HCT116 (cell line): ENCODE data around the gene MKI67. TPM values are rescaled to one million over a fixed set of nuclear protein-coding genes. Genes with fewer than 3 reads are reported as not detected.

Experiments used
- ATAC-seq: fragments of 200-7000 bp; cut with Tn5 transposase; 2 replicates; pipeline ENCODE4 v1.9.1; 2020; ENCODE audit warnings: mild to moderate bottlenecking, moderate library complexity
- BruUV-seq: library from RNA; stranded (reverse); fragments of 400-500 nt; replicated peaks from 2 replicates; lab custom pipeline; 2021; lab: Mats Ljungman, UMichigan
- CTCF ChIA-PET: fragments of 300-600 bp; sonication (Branson Sonifier 250); formaldehyde crosslinking; loops from one replicate; lab custom pipeline; 2021; ENCODE audit warnings: antibody characterized with exemption; lab: Charles Lee
- POLR2A ChIA-PET: fragments of 300-600, 350-600 bp; sonication (Branson Sonifier 250); formaldehyde crosslinking; loops from one replicate; lab custom pipeline; 2021; ENCODE audit warnings: antibody characterized with exemption; lab: Charles Lee
- RAD21 ChIA-PET, 2 experiments: fragments of 300-600 bp; sonication (Branson Sonifier 250); formaldehyde crosslinking; loops; one replicate each; lab custom pipeline; 2023; ENCODE audit warnings: low total read pairs in 2 of 2; ENCODE audit not compliant: uncharacterized antibody in 2 of 2, unreplicated experiment in 2 of 2, low non-redundant PET in 1 of 2; lab: Charles Lee
- DNase-seq: peaks from one replicate; pipeline ENCODE4 v3.0.0-alpha.2; 2010; ENCODE audit warnings: low read depth, low spot score
- H2AFZ ChIP-seq: fragments of 200-600 bp; shearing (Covaris generic), sonication (generic); 2 replicates; pipeline ENCODE4 v1.6.1; 2017; ENCODE audit warnings: low read depth, mixed run types, mixed read lengths, antibody characterized with exemption, low read length; ENCODE audit not compliant: poor library complexity, severe bottlenecking
- H3K27ac ChIP-seq: 2 replicates; pipeline ENCODE4 v1.5.1; 2012; ENCODE audit warnings: low read depth, low read length
- H3K27me3 ChIP-seq: fragments of 200-600 bp; sonication (generic); 2 replicates; pipeline ENCODE4 v1.6.1; 2016; ENCODE audit warnings: mixed run types, low read length, mixed read lengths; ENCODE audit not compliant: insufficient read depth
- H3K36me3 ChIP-seq, 2 experiments: fragments of 200-500 bp in 1 of 2; fragments of 200-600 bp in 1 of 2; sonication (Bioruptor generic) in 1 of 2; sonication (generic) in 1 of 2; 2 replicates each; pipeline versions ENCODE4 v1.5.1 to v1.6.1; 2014 to 2016; ENCODE audit warnings: low read length in 2 of 2, inconsistent platforms in 1 of 2, mixed read lengths in 1 of 2, mixed run types in 1 of 2; ENCODE audit not compliant: insufficient read depth in 2 of 2, control insufficient read depth in 1 of 2
- H3K4me1 ChIP-seq, 2 experiments: fragments of 200-600 bp in 1 of 2; sonication (generic) in 1 of 2; 2 replicates each; pipeline versions ENCODE4 v1.5.1 to v1.6.1; 2012 to 2017; ENCODE audit warnings: low read length in 2 of 2, inconsistent platforms in 1 of 2, mild to moderate bottlenecking in 1 of 2, mixed read lengths in 1 of 2, mixed run types in 1 of 2, moderate library complexity in 1 of 2; ENCODE audit not compliant: insufficient read depth in 2 of 2, control insufficient read depth in 1 of 2
- H3K4me2 ChIP-seq: fragments of 200-600 bp; sonication (generic); 2 replicates; pipeline ENCODE4 v1.6.1; 2017; ENCODE audit warnings: mixed run types, low read length, mixed read lengths
- H3K4me3 ChIP-seq, 2 experiments: fragments of 200-600 bp in 1 of 2; sonication (generic) in 1 of 2; replicated peaks in 1 of 2; 2 replicates each; pipeline ENCODE4 v1.5.1; 2011 to 2016; ENCODE audit warnings: low read length in 2 of 2, control low read depth in 1 of 2, low read depth in 1 of 2, mild to moderate bottlenecking in 1 of 2, mixed read lengths in 1 of 2, mixed run types in 1 of 2
- H3K79me2 ChIP-seq: fragments of 200-600 bp; sonication (generic); 2 replicates; pipeline ENCODE4 v1.6.1; 2017; ENCODE audit warnings: mild to moderate bottlenecking, mixed run types, low read length, moderate library complexity, mixed read lengths; ENCODE audit not compliant: insufficient read depth
- H3K9ac ChIP-seq: fragments of 200-600 bp; sonication (generic); 2 replicates; pipeline ENCODE4 v1.6.1; 2016; ENCODE audit warnings: low read length, mixed read lengths
- H3K9me2 ChIP-seq: fragments of 200-600 bp; sonication (generic), shearing (Covaris generic); 2 replicates; pipeline ENCODE4 v1.6.1; 2017; ENCODE audit warnings: mixed run types, mild to moderate bottlenecking, moderate library complexity; ENCODE audit not compliant: insufficient read depth
- H3K9me3 ChIP-seq, 2 experiments: fragments of 200-500 bp in 1 of 2; fragments of 200-600 bp in 1 of 2; sonication (Bioruptor generic) in 1 of 2; sonication (generic) in 1 of 2; 2 replicates each; pipeline ENCODE4 v1.6.1; 2014 to 2017; ENCODE audit warnings: low read length in 2 of 2, mixed read lengths in 2 of 2, inconsistent platforms in 1 of 2, low read depth in 1 of 2, mild to moderate bottlenecking in 1 of 2, mixed run types in 1 of 2, moderate library complexity in 1 of 2; ENCODE audit not compliant: control insufficient read depth in 1 of 2, insufficient read depth in 1 of 2
- H4K20me1 ChIP-seq: fragments of 200-600 bp; sonication (generic), shearing (Covaris generic); 2 replicates; pipeline ENCODE4 v1.6.1; 2017; ENCODE audit warnings: mixed run types, mild to moderate bottlenecking, moderate library complexity; ENCODE audit not compliant: insufficient read depth
- ATF3 ChIP-seq: IDR thresholded peaks from 2 replicates; pipeline ENCODE4 v1.6.1; 2012
- CBX3 ChIP-seq: IDR thresholded peaks from 2 replicates; pipeline ENCODE4 v1.6.1; 2012; ENCODE audit warnings: low read depth
- CEBPB ChIP-seq: IDR thresholded peaks from 2 replicates; pipeline ENCODE4 v1.6.1; 2012; ENCODE audit warnings: low read depth
- EGR1 ChIP-seq: IDR thresholded peaks from 2 replicates; pipeline ENCODE4 v1.6.1; 2012; ENCODE audit warnings: low read depth
- ELF1 ChIP-seq: IDR thresholded peaks from 2 replicates; pipeline ENCODE4 v1.6.1; 2012; ENCODE audit warnings: low read depth, borderline replicate concordance
- EZH2 ChIP-seq: fragments of 200-600 bp; sonication (generic); IDR thresholded peaks from 2 replicates; pipeline ENCODE4 v1.6.1; 2017; ENCODE audit warnings: antibody characterized with exemption, mixed run types
- EZH2phosphoT487 ChIP-seq: fragments of 200-600 bp; IDR thresholded peaks from 2 replicates; pipeline ENCODE4 v1.6.1; 2018; ENCODE audit warnings: antibody characterized with exemption, borderline replicate concordance
- FOSL1 ChIP-seq: IDR thresholded peaks from 2 replicates; pipeline ENCODE4 v1.6.1; 2012; ENCODE audit warnings: low read depth
- MAX ChIP-seq: IDR thresholded peaks from 2 replicates; pipeline ENCODE4 v1.6.1; 2012
- POLR2A ChIP-seq: IDR thresholded peaks from 2 replicates; pipeline ENCODE4 v1.7.0; 2011; ENCODE audit warnings: borderline replicate concordance; ENCODE audit not compliant: insufficient read depth, insufficient read length; ENCODE audit errors: extremely low read depth
- POLR2AphosphoS5 ChIP-seq: IDR thresholded peaks from 2 replicates; pipeline ENCODE4 v1.6.1; 2011; ENCODE audit warnings: mild to moderate bottlenecking, low read depth, low read length, moderate library complexity
- RAD21 ChIP-seq: IDR thresholded peaks from 2 replicates; pipeline ENCODE4 v1.6.1; 2012; ENCODE audit warnings: low read depth, mild to moderate bottlenecking
- SIN3A ChIP-seq: IDR thresholded peaks from 2 replicates; pipeline ENCODE4 v1.6.1; 2012; ENCODE audit warnings: low read depth
- SRF ChIP-seq: IDR thresholded peaks from 2 replicates; pipeline ENCODE4 v1.6.1; 2012; ENCODE audit warnings: low read depth
- YY1 ChIP-seq: IDR thresholded peaks from 2 replicates; pipeline ENCODE4 v1.6.1; 2011; ENCODE audit warnings: low read length, low read depth, moderate library complexity, mild to moderate bottlenecking; ENCODE audit not compliant: insufficient replicate concordance; ENCODE audit errors: extremely low read depth
- ZBTB33 ChIP-seq: IDR thresholded peaks from 2 replicates; pipeline ENCODE4 v1.6.1; 2011; ENCODE audit warnings: mild to moderate bottlenecking, low read length, moderate library complexity; ENCODE audit not compliant: insufficient replicate concordance; ENCODE audit errors: extremely low read depth
- intact Hi-C: fragments of 100-400 bp; cut with micrococcal nuclease; formaldehyde crosslinking; loops from 2 replicates; pipeline ENCODE4 v1.10.0; 2022
- total RNA-seq: library from RNA; stranded (reverse); gene quantifications from one replicate; pipeline ENCODE4 v1.2.1, GENCODE V29; 2021; ENCODE audit not compliant: unreplicated experiment
- TF ChIP-seq, protein P1 (sequence below), 3 experiments: fragments of 200-600 bp in 1 of 3; sonication (generic) in 1 of 3; IDR thresholded peaks in 2 of 3; conservative IDR thresholded peaks in 1 of 3; 2 replicates each; pipeline ENCODE4 v1.5.1; 2012 to 2017; ENCODE audit warnings: low read depth in 2 of 3, low read length in 2 of 3, antibody characterized with exemption in 1 of 3, borderline replicate concordance in 1 of 3, control low read depth in 1 of 3, mild to moderate bottlenecking in 1 of 3, mixed read lengths in 1 of 3, mixed run types in 1 of 3, moderate library complexity in 1 of 3; ENCODE audit not compliant: insufficient read depth in 1 of 3

MKI67 gene
- total RNA-seq, 1 experiment from 2014 or later: 202 TPM

DNA sequence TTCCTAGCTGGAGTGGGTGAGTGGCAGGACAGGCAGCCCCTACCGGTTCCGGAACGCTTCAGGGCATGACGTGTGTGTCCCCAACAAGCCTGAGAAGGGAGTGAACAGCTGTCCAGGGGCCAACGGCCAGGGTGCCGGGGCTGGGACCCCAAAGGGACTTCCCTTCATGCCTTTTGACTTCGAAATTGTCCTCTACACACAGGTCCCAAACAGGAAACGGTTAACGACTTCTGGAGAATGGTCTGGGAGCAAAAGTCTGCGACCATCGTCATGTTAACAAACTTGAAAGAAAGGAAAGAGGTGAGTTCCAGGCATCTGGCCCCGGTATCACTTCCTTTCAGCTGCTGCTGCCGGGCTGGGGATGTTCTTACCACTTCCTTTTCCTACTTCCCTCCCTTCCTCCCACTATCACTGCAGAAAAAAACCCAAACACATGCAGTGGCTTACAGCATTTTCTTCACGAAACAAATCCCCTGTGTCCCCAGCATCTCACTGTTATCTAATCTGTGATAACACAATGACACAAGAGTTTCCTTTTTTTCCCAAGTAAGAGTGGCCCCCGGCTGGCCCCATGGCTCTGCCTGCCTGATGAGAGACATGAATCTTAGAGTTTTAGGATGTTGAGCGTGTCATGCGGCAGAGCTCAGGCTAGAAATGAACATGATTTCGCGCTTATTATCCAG lies 63.2 kb downstream of the MKI67 start:
- ChIA-PET CTCF (interaction anchor here (1.3 to 1.4 kb wide), 2 partner anchors 14 to 16 kb away, joined by 3 to 4 read pairs; no protein-coding TSS in a partner anchor), POLR2A (no interaction called here), RAD21 (interaction anchor here (0.5 to 0.6 kb wide), 2 partner anchors 55 to 66 kb away, joined by 3 read pairs; no protein-coding TSS in a partner anchor)
- Histone ChIP-seq H3K4me2 (no peak overlapping the region), H3K27me3 (no peaks in the 10 kb centered on the region), H2AFZ (no peak overlapping the region), H3K9me2 (no peaks in the 10 kb centered on the region), H3K36me3 (no peaks in the 10 kb centered on the region; a peak in 1 of 4 replicates), H3K4me1 (no peaks in the 10 kb centered on the region), H4K20me1 (no peaks in the 10 kb centered on the region), H3K27ac (no peak overlapping the region), H3K9me3 (no peaks in the 10 kb centered on the region), H3K4me3 (no peak overlapping the region), H3K9ac (no peak overlapping the region), H3K79me2 (no peaks in the 10 kb centered on the region)
- TF ChIP-seq SIN3A (no peak), CEBPB (no peak), EZH2 (no peak), MAX (no peak), EGR1 (no peak), EZH2phosphoT487 (no peak), FOSL1 (no peak), POLR2A (no peak), YY1 (no peak), RAD21 (no peak), SRF (no peak), CBX3 (no peak), ELF1 (no peak), POLR2AphosphoS5 (no peak), ATF3 (no peak), ZBTB33 (no peak)
- TF ChIP-seq, protein P1, sequence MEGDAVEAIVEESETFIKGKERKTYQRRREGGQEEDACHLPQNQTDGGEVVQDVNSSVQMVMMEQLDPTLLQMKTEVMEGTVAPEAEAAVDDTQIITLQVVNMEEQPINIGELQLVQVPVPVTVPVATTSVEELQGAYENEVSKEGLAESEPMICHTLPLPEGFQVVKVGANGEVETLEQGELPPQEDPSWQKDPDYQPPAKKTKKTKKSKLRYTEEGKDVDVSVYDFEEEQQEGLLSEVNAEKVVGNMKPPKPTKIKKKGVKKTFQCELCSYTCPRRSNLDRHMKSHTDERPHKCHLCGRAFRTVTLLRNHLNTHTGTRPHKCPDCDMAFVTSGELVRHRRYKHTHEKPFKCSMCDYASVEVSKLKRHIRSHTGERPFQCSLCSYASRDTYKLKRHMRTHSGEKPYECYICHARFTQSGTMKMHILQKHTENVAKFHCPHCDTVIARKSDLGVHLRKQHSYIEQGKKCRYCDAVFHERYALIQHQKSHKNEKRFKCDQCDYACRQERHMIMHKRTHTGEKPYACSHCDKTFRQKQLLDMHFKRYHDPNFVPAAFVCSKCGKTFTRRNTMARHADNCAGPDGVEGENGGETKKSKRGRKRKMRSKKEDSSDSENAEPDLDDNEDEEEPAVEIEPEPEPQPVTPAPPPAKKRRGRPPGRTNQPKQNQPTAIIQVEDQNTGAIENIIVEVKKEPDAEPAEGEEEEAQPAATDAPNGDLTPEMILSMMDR (IDR thresholded peaks at IDR 0.05 in 2 of 3, conservative IDR thresholded peaks at IDR 0.05 in 1 of 3; ENCODE audit: borderline replicate concordance in 1 of 3, insufficient read depth in 1 of 3, low read depth in 2 of 3, low read length in 2 of 3): no peak
- ATAC-seq: no peak
- no peak for DNase-seq
- intact Hi-C loops: no loop called here
- BruUV-seq: no TSS peak
